ENCODE measurements around the gene PTGDR.

Gene PTGDR, protein sequence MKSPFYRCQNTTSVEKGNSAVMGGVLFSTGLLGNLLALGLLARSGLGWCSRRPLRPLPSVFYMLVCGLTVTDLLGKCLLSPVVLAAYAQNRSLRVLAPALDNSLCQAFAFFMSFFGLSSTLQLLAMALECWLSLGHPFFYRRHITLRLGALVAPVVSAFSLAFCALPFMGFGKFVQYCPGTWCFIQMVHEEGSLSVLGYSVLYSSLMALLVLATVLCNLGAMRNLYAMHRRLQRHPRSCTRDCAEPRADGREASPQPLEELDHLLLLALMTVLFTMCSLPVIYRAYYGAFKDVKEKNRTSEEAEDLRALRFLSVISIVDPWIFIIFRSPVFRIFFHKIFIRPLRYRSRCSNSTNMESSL

DNA sequence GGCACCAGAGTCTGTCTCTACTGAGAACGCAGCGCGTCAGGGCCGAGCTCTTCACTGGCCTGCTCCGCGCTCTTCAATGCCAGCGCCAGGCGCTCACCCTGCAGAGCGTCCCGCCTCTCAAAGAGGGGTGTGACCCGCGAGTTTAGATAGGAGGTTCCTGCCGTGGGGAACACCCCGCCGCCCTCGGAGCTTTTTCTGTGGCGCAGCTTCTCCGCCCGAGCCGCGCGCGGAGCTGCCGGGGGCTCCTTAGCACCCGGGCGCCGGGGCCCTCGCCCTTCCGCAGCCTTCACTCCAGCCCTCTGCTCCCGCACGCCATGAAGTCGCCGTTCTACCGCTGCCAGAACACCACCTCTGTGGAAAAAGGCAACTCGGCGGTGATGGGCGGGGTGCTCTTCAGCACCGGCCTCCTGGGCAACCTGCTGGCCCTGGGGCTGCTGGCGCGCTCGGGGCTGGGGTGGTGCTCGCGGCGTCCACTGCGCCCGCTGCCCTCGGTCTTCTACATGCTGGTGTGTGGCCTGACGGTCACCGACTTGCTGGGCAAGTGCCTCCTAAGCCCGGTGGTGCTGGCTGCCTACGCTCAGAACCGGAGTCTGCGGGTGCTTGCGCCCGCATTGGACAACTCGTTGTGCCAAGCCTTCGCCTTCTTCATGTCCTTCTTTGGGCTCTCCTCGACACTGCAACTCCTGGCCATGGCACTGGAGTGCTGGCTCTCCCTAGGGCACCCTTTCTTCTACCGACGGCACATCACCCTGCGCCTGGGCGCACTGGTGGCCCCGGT, at the start of gene PTGDR:
Gene PTGDR, plus strand, starts transcription at position 198 of the 778 bp plus-strand sequence. Its CDS starts 117 bp downstream, at position 315.
- ATAC-seq = peak; percentile 46
- no peak for TF ChIP-seq PPARA (CRISPR knock-in tag; IDR thresholded peaks at IDR 0.05; ENCODE audit: borderline replicate concordance)
- no peak for TF ChIP-seq SNAI2 (CRISPR knock-in tag; IDR thresholded peaks at IDR 0.05)
- TF ChIP-seq GLIS3 (CRISPR knock-in tag; IDR thresholded peaks at IDR 0.05) = no peak

DNA sequence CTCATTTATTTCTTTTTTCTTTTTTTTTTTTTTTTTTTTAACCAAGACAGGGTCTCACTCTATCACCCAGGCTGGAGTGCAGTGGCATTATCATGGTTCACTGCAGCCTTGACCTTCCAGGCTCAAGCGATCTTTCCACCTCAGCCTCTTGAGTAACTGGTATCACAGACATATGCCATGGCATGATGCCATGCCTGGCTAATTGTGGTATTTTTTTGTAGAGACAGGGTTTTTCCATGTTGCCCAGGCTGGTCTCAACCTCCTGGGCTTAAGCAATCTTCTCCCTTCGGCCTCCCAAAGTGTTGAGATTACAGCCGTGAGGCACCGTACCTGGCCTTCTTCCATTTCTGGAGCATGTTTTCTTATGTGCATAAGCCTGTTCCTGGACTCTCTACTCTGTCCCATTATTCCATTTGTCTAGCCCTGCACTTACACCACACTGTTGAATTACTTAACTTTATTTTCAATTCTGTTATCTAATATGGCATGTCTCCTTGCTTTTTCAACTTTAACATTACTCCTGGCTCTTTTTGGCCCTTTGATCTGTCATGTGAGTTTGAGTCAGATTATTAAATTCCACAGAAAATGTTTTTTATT, 47.9 kb upstream of the PTGDR start:
- no peak for ATAC-seq
- TF ChIP-seq ZFP3 (CRISPR knock-in tag; IDR thresholded peaks at IDR 0.05) (no peak), OSR1 (CRISPR knock-in tag; IDR thresholded peaks at IDR 0.05) (no peak), ESRRG (CRISPR knock-in tag; IDR thresholded peaks at IDR 0.05) (no peak), ZNF565 (CRISPR knock-in tag; conservative IDR thresholded peaks at IDR 0.05; ENCODE audit: low read depth) (no peak), ISL1 (CRISPR knock-in tag; IDR thresholded peaks at IDR 0.05) (no peak), GLIS3 (CRISPR knock-in tag; IDR thresholded peaks at IDR 0.05) (no peak), ARNTL (CRISPR knock-in tag; IDR thresholded peaks at IDR 0.05; ENCODE audit: borderline replicate concordance, low read depth) (no peak), ZC3H10 (CRISPR knock-in tag; IDR thresholded peaks at IDR 0.05) (no peak), ZFP30 (CRISPR knock-in tag; IDR thresholded peaks at IDR 0.05) (no peak), SNAI2 (CRISPR knock-in tag; IDR thresholded peaks at IDR 0.05) (no peak), TSHZ2 (CRISPR knock-in tag; IDR thresholded peaks at IDR 0.05) (no peak), POU6F1 (CRISPR knock-in tag; IDR thresholded peaks at IDR 0.05; ENCODE audit: borderline replicate concordance, low read depth) (no peak), TCF4 (CRISPR knock-in tag; IDR thresholded peaks at IDR 0.05; ENCODE audit: borderline replicate concordance) (no peak), CREB5 (CRISPR knock-in tag; IDR thresholded peaks at IDR 0.05; ENCODE audit: low read depth) (no peak), CSDC2 (CRISPR knock-in tag; IDR thresholded peaks at IDR 0.05) (no peak), TOX (CRISPR knock-in tag; IDR thresholded peaks at IDR 0.05; ENCODE audit: borderline replicate concordance) (no peak), RARB (CRISPR knock-in tag; IDR thresholded peaks at IDR 0.05) (no peak), PPARA (CRISPR knock-in tag; IDR thresholded peaks at IDR 0.05; ENCODE audit: borderline replicate concordance) (no peak)
- TF ChIP-seq, protein P1, sequence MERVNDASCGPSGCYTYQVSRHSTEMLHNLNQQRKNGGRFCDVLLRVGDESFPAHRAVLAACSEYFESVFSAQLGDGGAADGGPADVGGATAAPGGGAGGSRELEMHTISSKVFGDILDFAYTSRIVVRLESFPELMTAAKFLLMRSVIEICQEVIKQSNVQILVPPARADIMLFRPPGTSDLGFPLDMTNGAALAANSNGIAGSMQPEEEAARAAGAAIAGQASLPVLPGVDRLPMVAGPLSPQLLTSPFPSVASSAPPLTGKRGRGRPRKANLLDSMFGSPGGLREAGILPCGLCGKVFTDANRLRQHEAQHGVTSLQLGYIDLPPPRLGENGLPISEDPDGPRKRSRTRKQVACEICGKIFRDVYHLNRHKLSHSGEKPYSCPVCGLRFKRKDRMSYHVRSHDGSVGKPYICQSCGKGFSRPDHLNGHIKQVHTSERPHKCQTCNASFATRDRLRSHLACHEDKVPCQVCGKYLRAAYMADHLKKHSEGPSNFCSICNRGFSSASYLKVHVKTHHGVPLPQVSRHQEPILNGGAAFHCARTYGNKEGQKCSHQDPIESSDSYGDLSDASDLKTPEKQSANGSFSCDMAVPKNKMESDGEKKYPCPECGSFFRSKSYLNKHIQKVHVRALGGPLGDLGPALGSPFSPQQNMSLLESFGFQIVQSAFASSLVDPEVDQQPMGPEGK (CRISPR knock-in tag; IDR thresholded peaks at IDR 0.05; ENCODE audit: borderline replicate concordance) = no peak
